ENCODE results near the gene FNDC8.
"Not testable (repeated sequence)": the region's sequence is repeated elsewhere in the genome, so short reads cannot be mapped to it uniquely, and the experiment has no call there.

The FNDC8 gene

GRCh38 chr17:35097776-35098175 is 23.6 kb upstream of the FNDC8 start:
- no peak for DNase-seq

- DNase-seq: no peak
Observed at GRCh38 chr17:35099908-35100307, 21.5 kb upstream of the FNDC8 start.

GRCh38 chr17:35101036-35101435 is 20.4 kb upstream of the FNDC8 start:
- no peak for DNase-seq

GRCh38 chr17:35101725-35102124 is 19.7 kb upstream of the FNDC8 start:
- no peak for DNase-seq

- DNase-seq: no peak
Observed at GRCh38 chr17:35103271-35103670, 18.1 kb upstream of the FNDC8 start.

- no peak for DNase-seq
Observed at GRCh38 chr17:35104844-35105450, 16.5 kb upstream of the FNDC8 start.

- not testable (repeated sequence) for DNase-seq
Observed at GRCh38 chr17:35110791-35111190, 10.6 kb upstream of the FNDC8 start.

- DNase-seq: no peak
Observed at GRCh38 chr17:35116845-35117244, 4.6 kb upstream of the FNDC8 start.

GRCh38 chr17:35117984-35118383 is 3.4 kb upstream of the FNDC8 start:
- DNase-seq: no peak

- DNase-seq: no peak
Observed at GRCh38 chr17:35119370-35120165, 1.8 kb upstream of the FNDC8 start, which contains the start of gene RAD51D. RAD51D (minus strand) TSS chr17:35119860; CDS start chr17:35119613, 247 bp downstream.

- DNase-seq: no peak
Observed at GRCh38 chr17:35127751-35128514, 6.5 kb downstream of the FNDC8 start.

- no peak for DNase-seq
Observed at GRCh38 chr17:35129154-35129972, 7.9 kb downstream of the FNDC8 start.

GRCh38 chr17:35129973-35130351 is 8.5 kb downstream of the FNDC8 start:
- no peak for DNase-seq

- DNase-seq: no peak
Observed at GRCh38 chr17:35130392-35130791, 9.0 kb downstream of the FNDC8 start.

GRCh38 chr17:35132099-35132498 is 10.7 kb downstream of the FNDC8 start:
- no peak for DNase-seq

GRCh38 chr17:35132816-35133550 is 11.6 kb downstream of the FNDC8 start:
- DNase-seq: no peak

- no peak for DNase-seq
Observed at GRCh38 chr17:35135322-35135721, 13.9 kb downstream of the FNDC8 start.

GRCh38 chr17:35138218-35138617 is 16.8 kb downstream of the FNDC8 start:
- DNase-seq: no peak

- DNase-seq: no peak
Observed at GRCh38 chr17:35141681-35142466, 20.5 kb downstream of the FNDC8 start, which contains the start of gene NLE1. NLE1 (minus strand) TSS chr17:35142303; CDS start chr17:35142275, 28 bp downstream.

- no peak for DNase-seq
Observed at GRCh38 chr17:35142467-35142796, 21.0 kb downstream of the FNDC8 start.

GRCh38 chr17:35144840-35145239 is 23.4 kb downstream of the FNDC8 start:
- DNase-seq: no peak

All from GF-D8 (cell line).